ENCODE measurements around the gene DOLK. TPM values are rescaled to one million over a fixed set of nuclear protein-coding genes. Genes with fewer than 3 reads are reported as not detected.

Gene DOLK
- polyA plus RNA-seq, 1 donor from 2014 or later, result 11.3 TPM

DNA sequence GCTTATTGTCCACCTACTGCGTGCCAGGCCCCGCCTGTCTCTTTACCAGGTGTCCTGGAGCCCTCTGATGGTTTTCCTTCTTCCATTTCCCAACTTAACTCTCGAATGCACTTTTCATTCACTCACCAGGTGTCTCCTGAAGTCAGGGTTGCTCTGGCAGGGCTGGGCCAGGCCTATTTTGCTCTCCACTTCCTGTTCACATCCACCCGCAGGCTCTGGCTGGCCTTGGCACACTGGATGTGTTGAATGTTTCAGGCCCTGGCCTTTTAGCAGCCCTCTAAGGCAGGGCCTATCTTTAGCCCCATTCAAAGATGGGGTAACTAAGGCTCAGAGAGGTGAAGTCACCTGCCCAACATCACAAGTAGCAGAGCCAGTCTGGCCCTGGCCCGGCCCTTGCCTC lies 49.0 kb downstream of the DOLK start:
- no peak for TF ChIP-seq TAF1 (IDR thresholded peaks at IDR 0.05; ENCODE audit: low read depth)
- TF ChIP-seq, protein P1, sequence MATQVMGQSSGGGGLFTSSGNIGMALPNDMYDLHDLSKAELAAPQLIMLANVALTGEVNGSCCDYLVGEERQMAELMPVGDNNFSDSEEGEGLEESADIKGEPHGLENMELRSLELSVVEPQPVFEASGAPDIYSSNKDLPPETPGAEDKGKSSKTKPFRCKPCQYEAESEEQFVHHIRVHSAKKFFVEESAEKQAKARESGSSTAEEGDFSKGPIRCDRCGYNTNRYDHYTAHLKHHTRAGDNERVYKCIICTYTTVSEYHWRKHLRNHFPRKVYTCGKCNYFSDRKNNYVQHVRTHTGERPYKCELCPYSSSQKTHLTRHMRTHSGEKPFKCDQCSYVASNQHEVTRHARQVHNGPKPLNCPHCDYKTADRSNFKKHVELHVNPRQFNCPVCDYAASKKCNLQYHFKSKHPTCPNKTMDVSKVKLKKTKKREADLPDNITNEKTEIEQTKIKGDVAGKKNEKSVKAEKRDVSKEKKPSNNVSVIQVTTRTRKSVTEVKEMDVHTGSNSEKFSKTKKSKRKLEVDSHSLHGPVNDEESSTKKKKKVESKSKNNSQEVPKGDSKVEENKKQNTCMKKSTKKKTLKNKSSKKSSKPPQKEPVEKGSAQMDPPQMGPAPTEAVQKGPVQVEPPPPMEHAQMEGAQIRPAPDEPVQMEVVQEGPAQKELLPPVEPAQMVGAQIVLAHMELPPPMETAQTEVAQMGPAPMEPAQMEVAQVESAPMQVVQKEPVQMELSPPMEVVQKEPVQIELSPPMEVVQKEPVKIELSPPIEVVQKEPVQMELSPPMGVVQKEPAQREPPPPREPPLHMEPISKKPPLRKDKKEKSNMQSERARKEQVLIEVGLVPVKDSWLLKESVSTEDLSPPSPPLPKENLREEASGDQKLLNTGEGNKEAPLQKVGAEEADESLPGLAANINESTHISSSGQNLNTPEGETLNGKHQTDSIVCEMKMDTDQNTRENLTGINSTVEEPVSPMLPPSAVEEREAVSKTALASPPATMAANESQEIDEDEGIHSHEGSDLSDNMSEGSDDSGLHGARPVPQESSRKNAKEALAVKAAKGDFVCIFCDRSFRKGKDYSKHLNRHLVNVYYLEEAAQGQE (IDR thresholded peaks at IDR 0.05; ENCODE audit: borderline replicate concordance), result no peak
- no peak for TF ChIP-seq RAD21 (conservative IDR thresholded peaks at IDR 0.05)
- no peak for TF ChIP-seq SMC3 (conservative IDR thresholded peaks at IDR 0.05; ENCODE audit: poor library complexity)
- no peak for TF ChIP-seq POLR2AphosphoS5 (IDR thresholded peaks at IDR 0.05)
- no peak for TF ChIP-seq MXI1 (conservative IDR thresholded peaks at IDR 0.05; ENCODE audit: poor library complexity, severe bottlenecking)
- TF ChIP-seq EP300 (conservative IDR thresholded peaks at IDR 0.05; ENCODE audit: poor library complexity, severe bottlenecking), result no peak
- TF ChIP-seq, protein P2, sequence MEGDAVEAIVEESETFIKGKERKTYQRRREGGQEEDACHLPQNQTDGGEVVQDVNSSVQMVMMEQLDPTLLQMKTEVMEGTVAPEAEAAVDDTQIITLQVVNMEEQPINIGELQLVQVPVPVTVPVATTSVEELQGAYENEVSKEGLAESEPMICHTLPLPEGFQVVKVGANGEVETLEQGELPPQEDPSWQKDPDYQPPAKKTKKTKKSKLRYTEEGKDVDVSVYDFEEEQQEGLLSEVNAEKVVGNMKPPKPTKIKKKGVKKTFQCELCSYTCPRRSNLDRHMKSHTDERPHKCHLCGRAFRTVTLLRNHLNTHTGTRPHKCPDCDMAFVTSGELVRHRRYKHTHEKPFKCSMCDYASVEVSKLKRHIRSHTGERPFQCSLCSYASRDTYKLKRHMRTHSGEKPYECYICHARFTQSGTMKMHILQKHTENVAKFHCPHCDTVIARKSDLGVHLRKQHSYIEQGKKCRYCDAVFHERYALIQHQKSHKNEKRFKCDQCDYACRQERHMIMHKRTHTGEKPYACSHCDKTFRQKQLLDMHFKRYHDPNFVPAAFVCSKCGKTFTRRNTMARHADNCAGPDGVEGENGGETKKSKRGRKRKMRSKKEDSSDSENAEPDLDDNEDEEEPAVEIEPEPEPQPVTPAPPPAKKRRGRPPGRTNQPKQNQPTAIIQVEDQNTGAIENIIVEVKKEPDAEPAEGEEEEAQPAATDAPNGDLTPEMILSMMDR (IDR thresholded peaks at IDR 0.05; ENCODE audit: poor library complexity, severe bottlenecking), result no peak
- no peak for TF ChIP-seq EZH2 (IDR thresholded peaks at IDR 0.05; ENCODE audit: borderline replicate concordance, insufficient read depth, low read length, poor library complexity, severe bottlenecking)
- H3K9ac ChIP-seq (ENCODE audit: low read length), result no peak overlapping the region
- H3K4me3 ChIP-seq (ENCODE audit: low read length), result no peak overlapping the region
- no peaks in the 10 kb centered on the region for H4K20me1 ChIP-seq (ENCODE audit: insufficient read depth)
- H3K36me3 ChIP-seq (ENCODE audit: insufficient read depth, low read length), result no peaks in the 10 kb centered on the region
- no peaks in the 10 kb centered on the region for H3K79me2 ChIP-seq (replicated peaks; ENCODE audit: insufficient read depth, low read length)
- H3K4me2 ChIP-seq (ENCODE audit: low read length), result no peak overlapping the region
- H3K9me3 ChIP-seq (ENCODE audit: low read length), result no peaks in the 10 kb centered on the region
- H2AFZ ChIP-seq (ENCODE audit: low read depth, low read length), result no peak overlapping the region
- no peaks in the 10 kb centered on the region for H3K9me2 ChIP-seq (ENCODE audit: insufficient read depth, low read length)
- no peaks in the 10 kb centered on the region for H3F3A ChIP-seq (ENCODE audit: insufficient read depth, low read length, poor library complexity, severe bottlenecking)
- no peak overlapping the region for H3K27ac ChIP-seq (ENCODE audit: low read length)
- no peaks in the 10 kb centered on the region for H3K27me3 ChIP-seq (ENCODE audit: insufficient read depth, low read depth, low read length)

DNA sequence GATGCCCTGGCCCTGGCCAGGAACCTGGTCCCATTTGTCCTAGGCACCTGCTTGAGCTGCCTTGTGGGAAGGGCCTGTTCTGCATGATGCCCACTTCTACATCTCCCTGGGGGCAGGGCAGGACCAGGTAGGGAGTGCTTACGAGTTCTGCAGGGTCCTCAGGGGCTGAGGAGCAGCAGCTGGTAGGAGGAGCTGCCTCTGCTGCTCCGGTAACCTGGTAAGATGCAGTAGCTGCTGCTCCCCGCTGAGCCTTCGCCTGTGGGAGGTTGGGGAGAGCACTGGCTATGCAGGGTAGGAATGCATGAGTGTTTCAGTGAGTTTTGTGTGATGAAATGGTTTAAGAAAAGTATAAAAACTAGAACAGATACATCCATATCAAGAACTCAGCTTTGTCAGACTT lies 51.8 kb downstream of the DOLK start:
- no peaks in the 10 kb centered on the region for H3K9me2 ChIP-seq (ENCODE audit: insufficient read depth, low read length)
- no peaks in the 10 kb centered on the region for H3K9me3 ChIP-seq (ENCODE audit: low read length)
- H3K4me2 ChIP-seq (ENCODE audit: low read length), result no peak overlapping the region
- no peaks in the 10 kb centered on the region for H3K79me2 ChIP-seq (replicated peaks; ENCODE audit: insufficient read depth, low read length)
- no peak overlapping the region for H3K9ac ChIP-seq (ENCODE audit: low read length)
- H3K4me3 ChIP-seq (ENCODE audit: low read length), result no peak overlapping the region
- TF ChIP-seq SMC3 (conservative IDR thresholded peaks at IDR 0.05; ENCODE audit: poor library complexity), result no peak
- TF ChIP-seq, protein P2 (IDR thresholded peaks at IDR 0.05; ENCODE audit: poor library complexity, severe bottlenecking), result no peak
- H3F3A ChIP-seq (ENCODE audit: insufficient read depth, low read length, poor library complexity, severe bottlenecking), result no peaks in the 10 kb centered on the region
- H3K27ac ChIP-seq (ENCODE audit: low read length), result no peak overlapping the region
- H3K27me3 ChIP-seq (ENCODE audit: insufficient read depth, low read depth, low read length), result no peaks in the 10 kb centered on the region
- no peaks in the 10 kb centered on the region for H3K36me3 ChIP-seq (ENCODE audit: insufficient read depth, low read length)
- H4K20me1 ChIP-seq (ENCODE audit: insufficient read depth), result no peaks in the 10 kb centered on the region
- no peak overlapping the region for H2AFZ ChIP-seq (ENCODE audit: low read depth, low read length)

Other genes starting within 250 kb of the DOLK start
- gene PKN3, start 245.1 kb downstream of the DOLK start, polyA plus RNA-seq, result 0.06 and 1.4 TPM in 2 replicates
- 0.09 TPM in 1 of 2 replicates, not detected in the other for gene ZDHHC12, start 223.5 kb downstream of the DOLK start, polyA plus RNA-seq
- 30.6 and 32.2 TPM in 2 replicates for gene ZER1, start 175.7 kb downstream of the DOLK start, polyA plus RNA-seq
- 24.4 and 30.0 TPM in 2 replicates for gene TBC1D13, start 160.3 kb downstream of the DOLK start, polyA plus RNA-seq
- 60.1 and 61.5 TPM in 2 replicates for gene ENDOG, start 129.1 kb downstream of the DOLK start, polyA plus RNA-seq
- gene SPOUT1, start 117.8 kb downstream of the DOLK start, polyA plus RNA-seq, result 26.7 and 34.7 TPM in 2 replicates
- gene KYAT1, start 65.7 kb downstream of the DOLK start, polyA plus RNA-seq, result 22.6 and 24.4 TPM in 2 replicates
- gene LRRC8A, start 65.5 kb downstream of the DOLK start, polyA plus RNA-seq, result 11.6 and 15.6 TPM in 2 replicates
- gene PHYHD1, start 26.6 kb downstream of the DOLK start, polyA plus RNA-seq, result not detected in 2 replicates
- 21.2 and 24.0 TPM in 2 replicates for gene NUP188, start 96 bp upstream of the DOLK start, polyA plus RNA-seq
- gene SH3GLB2, start 80.7 kb upstream of the DOLK start, polyA plus RNA-seq, result 128 and 160 TPM in 2 replicates
- gene MIGA2, start 89.0 kb upstream of the DOLK start, polyA plus RNA-seq, result 42.4 and 73.6 TPM in 2 replicates
- 31.1 and 31.5 TPM in 2 replicates for gene DOLPP1, start 133.5 kb upstream of the DOLK start, polyA plus RNA-seq
- 14.3 and 21.2 TPM in 2 replicates for gene CRAT, start 163.2 kb upstream of the DOLK start, polyA plus RNA-seq
- gene PTPA, start 163.8 kb upstream of the DOLK start, polyA plus RNA-seq, result 50.5 and 62.8 TPM in 2 replicates
- 20.8 and 30.5 TPM in 2 replicates for gene IER5L, start 230.7 kb upstream of the DOLK start, polyA plus RNA-seq